ENCODE measurements around the gene GPR137.

GPR137 gene

GRCh38 chr11:64321026-64321425 is 35.4 kb downstream of the GPR137 start:
- Histone ChIP-seq H3K14ac (ENCODE audit: low read length in 2 of 2) (no peak overlapping the region), H3K79me1 (replicated peaks; ENCODE audit: low read length, poor library complexity, severe bottlenecking) (peaks cover 19% of the 10 kb centered on the region), H3K4me3 (ENCODE audit: insufficient read depth in 1 of 2, low read depth in 1 of 2, low read length in 2 of 2) (no peak overlapping the region), H3K4ac (ENCODE audit: low read depth in 1 of 2, low read length in 2 of 2) (no peak overlapping the region), H3K18ac (ENCODE audit: low read depth in 1 of 2, low read length in 2 of 2) (no peak overlapping the region), H3K9ac (ENCODE audit: low read length) (no peak overlapping the region), H3K4me1 (ENCODE audit: control insufficient read depth, insufficient read depth, low read depth, low read length) (peaks cover 36% of the 10 kb centered on the region), H3K23ac (ENCODE audit: low read length in 2 of 2) (no peak overlapping the region), H3K36me3 (ENCODE audit: control insufficient read depth in 1 of 2, insufficient read depth in 2 of 2, low read depth in 1 of 2, low read length in 2 of 2) (peaks cover 42% of the 10 kb centered on the region in 2 experiments), H2BK12ac (ENCODE audit: low read length in 2 of 2) (no peak overlapping the region), H2BK5ac (ENCODE audit: low read depth, low read length, poor library complexity, severe bottlenecking) (no peak overlapping the region), H3K9me3 (ENCODE audit: control insufficient read depth, low read length) (no peaks in the 10 kb centered on the region), H2AFZ (ENCODE audit: low read depth, low read length) (no peak overlapping the region), H3K4me2 (ENCODE audit: low read length, poor library complexity, severe bottlenecking) (no peak overlapping the region), H2BK15ac (ENCODE audit: low read depth, poor library complexity, severe bottlenecking) (peak overlapping the region; percentile 34), H3K27ac (ENCODE audit: low read length, poor library complexity, severe bottlenecking) (no peak overlapping the region), H4K91ac (ENCODE audit: low read length) (no peak overlapping the region), H2AK5ac (ENCODE audit: low read length, severe bottlenecking) (no peak overlapping the region), H4K8ac (ENCODE audit: low read length) (no peak overlapping the region), H2BK120ac (ENCODE audit: low read depth, low read length) (no peak overlapping the region), H3K27me3 (ENCODE audit: control insufficient read depth in 1 of 2, insufficient read depth in 1 of 2, low read length in 2 of 2) (no peaks in the 10 kb centered on the region)
- 94% methylated on average over 5 of the region's 5 CpGs for WGBS
- DNase-seq, result no peak

DNA sequence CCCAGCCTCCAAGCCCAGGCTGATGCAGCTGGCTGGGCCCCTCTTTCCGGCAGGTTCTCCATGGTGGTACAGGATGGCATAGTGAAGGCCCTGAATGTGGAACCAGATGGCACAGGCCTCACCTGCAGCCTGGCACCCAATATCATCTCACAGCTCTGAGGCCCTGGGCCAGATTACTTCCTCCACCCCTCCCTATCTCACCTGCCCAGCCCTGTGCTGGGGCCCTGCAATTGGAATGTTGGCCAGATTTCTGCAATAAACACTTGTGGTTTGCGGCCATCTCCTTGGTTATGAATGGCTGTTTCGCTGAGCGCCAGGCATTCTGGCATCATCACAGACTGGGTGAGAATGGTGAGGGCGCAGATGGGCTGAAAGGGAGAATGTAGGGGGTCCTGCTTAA is 35.9 kb downstream of the GPR137 start:
- peaks cover 19% of the 10 kb centered on the region for H3K79me1 ChIP-seq (replicated peaks; ENCODE audit: low read length, poor library complexity, severe bottlenecking)
- H3K4me1 ChIP-seq (ENCODE audit: control insufficient read depth, insufficient read depth, low read depth, low read length), result peaks cover 32% of the 10 kb centered on the region
- H3K14ac ChIP-seq (ENCODE audit: low read length in 2 of 2), result no peak overlapping the region
- H2AK5ac ChIP-seq (ENCODE audit: low read length, severe bottlenecking), result no peak overlapping the region
- H2BK15ac ChIP-seq (ENCODE audit: low read depth, poor library complexity, severe bottlenecking), result no peak overlapping the region
- H4K91ac ChIP-seq (ENCODE audit: low read length), result no peak overlapping the region
- H3K27me3 ChIP-seq (ENCODE audit: control insufficient read depth in 1 of 2, insufficient read depth in 1 of 2, low read length in 2 of 2), result no peaks in the 10 kb centered on the region
- peak; percentile 44 for DNase-seq
- H3K4me2 ChIP-seq (ENCODE audit: low read length, poor library complexity, severe bottlenecking), result no peak overlapping the region
- peaks cover 37 to 39% of the 10 kb centered on the region in 2 experiments for H3K36me3 ChIP-seq (ENCODE audit: control insufficient read depth in 1 of 2, insufficient read depth in 2 of 2, low read depth in 1 of 2, low read length in 2 of 2)
- H2BK5ac ChIP-seq (ENCODE audit: low read depth, low read length, poor library complexity, severe bottlenecking), result no peak overlapping the region
- no peak overlapping the region for H2AFZ ChIP-seq (ENCODE audit: low read depth, low read length)
- 81% methylated on average over 5 of the region's 5 CpGs for WGBS
- H2BK120ac ChIP-seq (ENCODE audit: low read depth, low read length), result no peak overlapping the region
- H3K4ac ChIP-seq (ENCODE audit: low read depth in 1 of 2, low read length in 2 of 2), result no peak overlapping the region
- H4K8ac ChIP-seq (ENCODE audit: low read length), result no peak overlapping the region
- H3K27ac ChIP-seq (ENCODE audit: low read length, poor library complexity, severe bottlenecking), result no peak overlapping the region
- H2BK12ac ChIP-seq (ENCODE audit: low read length in 2 of 2), result no peak overlapping the region
- H3K18ac ChIP-seq (ENCODE audit: low read depth in 1 of 2, low read length in 2 of 2), result no peak overlapping the region
- H3K23ac ChIP-seq (ENCODE audit: low read length in 2 of 2), result no peak overlapping the region
- no peak overlapping the region for H3K4me3 ChIP-seq (ENCODE audit: insufficient read depth in 1 of 2, low read depth in 1 of 2, low read length in 2 of 2)
- H3K9ac ChIP-seq (ENCODE audit: low read length), result no peak overlapping the region
- no peaks in the 10 kb centered on the region for H3K9me3 ChIP-seq (ENCODE audit: control insufficient read depth, low read length)

- Histone ChIP-seq H2BK15ac (ENCODE audit: low read depth, poor library complexity, severe bottlenecking) (no peak overlapping the region), H3K9me3 (ENCODE audit: control insufficient read depth, low read length) (peaks cover 3% of the 10 kb centered on the region), H3K27me3 (ENCODE audit: control insufficient read depth in 1 of 2, insufficient read depth in 1 of 2, low read length in 2 of 2) (no peaks in the 10 kb centered on the region), H2BK5ac (ENCODE audit: low read depth, low read length, poor library complexity, severe bottlenecking) (no peak overlapping the region), H3K4me2 (ENCODE audit: low read length, poor library complexity, severe bottlenecking) (no peak overlapping the region), H2BK12ac (ENCODE audit: low read length in 2 of 2) (no peak overlapping the region), H3K27ac (ENCODE audit: low read length, poor library complexity, severe bottlenecking) (no peak overlapping the region), H3K23ac (ENCODE audit: low read length in 2 of 2) (no peak overlapping the region), H4K8ac (ENCODE audit: low read length) (no peak overlapping the region), H2AK5ac (ENCODE audit: low read length, severe bottlenecking) (no peak overlapping the region), H4K91ac (ENCODE audit: low read length) (peak overlapping the region; percentile 5), H3K79me1 (replicated peaks; ENCODE audit: low read length, poor library complexity, severe bottlenecking) (peaks cover 19% of the 10 kb centered on the region), H2BK120ac (ENCODE audit: low read depth, low read length) (no peak overlapping the region), H3K36me3 (ENCODE audit: control insufficient read depth in 1 of 2, insufficient read depth in 2 of 2, low read depth in 1 of 2, low read length in 2 of 2) (peaks cover 34 to 39% of the 10 kb centered on the region in 2 experiments), H3K14ac (ENCODE audit: low read length in 2 of 2) (no peak overlapping the region), H2AFZ (ENCODE audit: low read depth, low read length) (no peak overlapping the region), H3K4me1 (ENCODE audit: control insufficient read depth, insufficient read depth, low read depth, low read length) (peaks cover 32% of the 10 kb centered on the region), H3K4me3 (ENCODE audit: insufficient read depth in 1 of 2, low read depth in 1 of 2, low read length in 2 of 2) (no peak overlapping the region), H3K4ac (ENCODE audit: low read depth in 1 of 2, low read length in 2 of 2) (no peak overlapping the region), H3K9ac (ENCODE audit: low read length) (no peak overlapping the region), H3K18ac (ENCODE audit: low read depth in 1 of 2, low read length in 2 of 2) (peak overlapping the region in 1 of 2 experiments; percentile 46)
- 60% methylated on average over 7 of the region's 7 CpGs for WGBS
- no peak for DNase-seq
These were observed 37.2 kb downstream of the GPR137 start for GRCh38 chr11:64322925-64323260.

DNA sequence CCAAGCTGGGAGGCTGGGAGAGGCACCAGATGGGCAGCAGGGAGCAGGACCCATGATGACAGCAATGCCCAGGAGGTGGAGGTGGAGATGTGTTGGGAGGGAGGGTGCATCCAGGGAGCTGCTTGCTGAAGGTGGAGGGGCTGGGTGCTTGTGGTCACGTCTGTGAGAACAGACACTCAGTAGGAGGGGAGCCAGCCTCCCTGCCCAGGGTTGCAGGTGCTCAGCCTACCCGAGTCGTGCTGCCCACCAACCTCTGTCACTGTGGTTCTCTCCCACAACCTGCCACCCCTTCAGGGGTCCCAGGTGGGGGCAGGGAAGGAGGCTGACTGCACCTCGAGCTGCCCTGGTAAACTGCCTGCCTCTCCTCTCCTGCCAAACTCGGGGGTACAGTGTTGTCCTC is 37.7 kb downstream of the GPR137 start:
- no peak for DNase-seq
- Histone ChIP-seq H2BK5ac (ENCODE audit: low read depth, low read length, poor library complexity, severe bottlenecking) (no peak overlapping the region), H3K4ac (ENCODE audit: low read depth in 1 of 2, low read length in 2 of 2) (no peak overlapping the region), H4K8ac (ENCODE audit: low read length) (no peak overlapping the region), H4K91ac (ENCODE audit: low read length) (no peak overlapping the region), H3K23ac (ENCODE audit: low read length in 2 of 2) (no peak overlapping the region), H3K36me3 (ENCODE audit: control insufficient read depth in 1 of 2, insufficient read depth in 2 of 2, low read depth in 1 of 2, low read length in 2 of 2) (peaks cover 34 to 39% of the 10 kb centered on the region in 2 experiments), H2AK5ac (ENCODE audit: low read length, severe bottlenecking) (no peak overlapping the region), H3K79me1 (replicated peaks; ENCODE audit: low read length, poor library complexity, severe bottlenecking) (peaks cover 16% of the 10 kb centered on the region), H2BK120ac (ENCODE audit: low read depth, low read length) (no peak overlapping the region), H3K27me3 (ENCODE audit: control insufficient read depth in 1 of 2, insufficient read depth in 1 of 2, low read length in 2 of 2) (no peaks in the 10 kb centered on the region), H3K4me3 (ENCODE audit: insufficient read depth in 1 of 2, low read depth in 1 of 2, low read length in 2 of 2) (no peak overlapping the region), H2AFZ (ENCODE audit: low read depth, low read length) (no peak overlapping the region), H3K9me3 (ENCODE audit: control insufficient read depth, low read length) (peaks cover 3% of the 10 kb centered on the region), H3K4me1 (ENCODE audit: control insufficient read depth, insufficient read depth, low read depth, low read length) (peaks cover 32% of the 10 kb centered on the region), H3K9ac (ENCODE audit: low read length) (no peak overlapping the region), H3K27ac (ENCODE audit: low read length, poor library complexity, severe bottlenecking) (no peak overlapping the region), H2BK15ac (ENCODE audit: low read depth, poor library complexity, severe bottlenecking) (no peak overlapping the region), H3K4me2 (ENCODE audit: low read length, poor library complexity, severe bottlenecking) (no peak overlapping the region), H3K14ac (ENCODE audit: low read length in 2 of 2) (no peak overlapping the region), H2BK12ac (ENCODE audit: low read length in 2 of 2) (no peak overlapping the region), H3K18ac (ENCODE audit: low read depth in 1 of 2, low read length in 2 of 2) (no peak overlapping the region)
- 95% methylated on average over 4 of the region's 5 CpGs for WGBS

Measured in mesenchymal stem cell (in vitro differentiated cells and primary cell).